NCI-H2029 treated with DMSO at 0.1 percent for 48 hours (cell line): ENCODE measurements around the gene BNC2.

Experiments used
- DNase-seq: peaks from one replicate; lab custom pipeline; 2025; lab: John Stamatoyannopoulos, UW

BNC2 gene

DNA sequence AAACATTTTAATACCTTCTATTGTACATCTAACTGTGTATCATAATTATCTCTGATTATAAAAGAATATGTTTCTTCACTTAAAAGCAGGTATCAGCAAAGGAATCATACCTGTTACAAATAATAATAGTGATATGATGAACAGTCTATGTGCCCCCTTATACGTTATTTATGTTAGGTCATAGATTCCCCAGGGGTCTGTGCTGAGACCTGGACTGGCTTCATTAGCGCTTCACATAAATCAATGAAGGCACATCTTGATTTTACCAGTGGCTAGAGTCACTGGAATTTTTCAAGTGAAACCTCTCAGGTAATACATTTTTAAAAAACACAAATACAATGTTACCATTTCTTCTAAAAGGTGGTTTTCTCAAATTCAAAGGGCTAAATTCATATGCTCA lies 275.2 kb downstream of the BNC2 start:
- no peak for DNase-seq

DNA sequence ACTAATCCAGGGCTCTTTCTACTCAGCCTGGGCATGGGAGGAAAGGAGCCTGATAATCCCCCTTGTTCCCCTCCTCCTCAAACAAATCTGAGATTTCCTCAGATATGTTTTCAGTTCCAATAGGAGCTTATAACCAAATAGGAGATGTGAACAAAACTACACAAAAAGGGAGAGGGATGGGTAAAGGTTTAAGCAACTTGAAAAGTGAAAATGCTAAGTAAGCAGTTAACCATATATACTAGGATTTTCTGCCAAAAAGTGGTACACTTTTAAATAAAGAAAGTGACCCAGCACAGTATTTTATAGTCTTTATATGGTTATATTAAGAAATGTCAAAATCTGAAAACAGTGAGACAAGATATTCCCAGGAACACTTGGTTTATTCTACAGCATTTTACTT lies 275.7 kb downstream of the BNC2 start:
- no peak for DNase-seq

GRCh38 chr9:16593746-16594145 lies 276.7 kb downstream of the BNC2 start:
- DNase-seq = no peak

DNA sequence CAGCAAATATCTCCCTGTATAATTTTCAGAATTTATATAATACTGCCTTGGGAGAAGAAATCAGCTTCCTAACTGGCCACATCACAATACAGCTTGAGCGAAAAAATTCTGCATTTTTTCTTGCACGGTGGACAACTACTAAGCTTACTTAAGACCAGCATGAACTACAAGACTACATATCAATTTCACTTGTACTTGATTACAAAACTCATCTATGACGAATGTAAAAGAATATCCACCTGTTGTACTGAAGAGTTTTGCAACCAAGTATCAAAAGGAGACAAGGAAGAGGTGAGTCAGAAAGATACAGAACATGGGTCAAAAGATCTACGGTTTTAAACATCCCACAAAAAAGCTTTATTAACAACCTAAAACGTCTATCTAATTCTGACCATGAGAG lies 279.4 kb downstream of the BNC2 start:
- DNase-seq = no peak

DNA sequence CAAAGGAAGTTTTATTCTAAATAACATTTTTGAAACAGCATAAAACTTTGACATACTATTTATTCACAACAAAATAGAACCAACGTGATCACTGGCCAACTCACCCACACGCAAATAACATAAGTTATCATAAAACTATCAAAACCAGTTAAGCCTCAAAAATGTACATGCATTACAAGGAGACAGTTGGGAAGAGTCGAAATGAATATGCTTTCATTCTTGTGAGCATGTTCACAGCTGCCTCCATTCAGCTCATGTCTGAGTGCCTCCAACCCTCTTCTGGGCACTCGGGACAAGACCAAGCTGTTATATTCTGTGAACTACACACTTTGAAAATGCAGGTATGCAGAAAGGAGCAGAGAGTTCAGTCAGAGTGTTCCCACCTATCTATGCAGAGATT lies 284.9 kb downstream of the BNC2 start:
- DNase-seq = no peak

- DNase-seq = no peak
These were observed 290.5 kb downstream of the BNC2 start for GRCh38 chr9:16579872-16580432.

DNA sequence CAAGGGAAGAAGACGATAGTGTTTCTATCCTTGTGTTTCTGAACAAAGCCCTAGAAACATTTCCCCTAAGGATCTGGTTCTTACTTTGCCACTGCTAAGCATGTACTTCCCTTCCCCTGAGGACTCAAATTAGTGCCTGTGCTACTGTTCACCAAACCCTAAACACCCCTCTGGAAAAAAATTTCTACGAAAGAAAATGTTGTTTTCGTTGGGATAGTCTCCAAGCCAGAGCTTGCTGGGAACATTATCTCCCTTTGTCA lies 294.6 kb downstream of the BNC2 start:
- DNase-seq = no peak

DNA sequence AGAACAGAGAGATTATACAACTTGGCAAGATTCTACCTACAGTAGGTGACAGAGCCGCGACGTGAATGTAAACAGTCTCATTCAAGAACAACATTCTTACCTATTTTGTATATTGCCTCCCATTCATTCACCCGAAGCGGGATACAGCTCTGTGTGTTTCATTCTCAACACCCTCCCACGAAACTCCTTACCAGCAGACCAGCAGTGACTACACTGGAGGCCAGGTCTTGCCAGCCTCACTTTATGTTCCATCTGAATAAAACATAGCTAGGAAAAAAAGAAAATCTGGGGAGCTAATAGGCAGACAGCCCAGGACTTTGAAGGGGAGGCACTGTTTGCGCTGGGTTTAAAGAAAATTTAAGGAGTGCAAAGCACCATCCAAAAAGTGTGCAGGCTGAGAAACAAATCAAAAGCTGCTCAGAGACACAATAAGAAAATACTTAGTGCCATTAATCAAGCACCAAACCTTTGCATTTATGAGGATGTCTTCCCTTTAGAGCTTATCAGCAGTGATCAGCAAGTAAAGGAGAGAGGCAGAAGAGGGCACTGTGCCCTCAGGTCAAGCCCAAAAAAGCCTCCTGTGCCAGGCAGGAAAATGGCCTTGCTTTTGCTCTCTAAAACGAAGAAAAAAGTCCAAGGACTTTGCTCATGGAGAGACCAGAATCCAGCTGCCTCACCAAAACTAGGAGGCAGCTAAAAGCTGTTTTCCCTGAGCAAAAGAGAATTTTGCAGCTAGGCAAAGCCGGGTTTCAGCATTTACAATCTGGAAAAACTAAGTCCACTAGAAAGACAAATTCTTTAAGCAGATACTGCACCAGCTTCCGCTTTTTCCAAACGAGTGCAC lies 295.1 kb downstream of the BNC2 start:
- no peak for DNase-seq

- no peak for DNase-seq
These were observed 298.3 kb downstream of the BNC2 start for GRCh38 chr9:16572005-16572734.

GRCh38 chr9:16571127-16571802 lies 299.2 kb downstream of the BNC2 start:
- DNase-seq = no peak

DNA sequence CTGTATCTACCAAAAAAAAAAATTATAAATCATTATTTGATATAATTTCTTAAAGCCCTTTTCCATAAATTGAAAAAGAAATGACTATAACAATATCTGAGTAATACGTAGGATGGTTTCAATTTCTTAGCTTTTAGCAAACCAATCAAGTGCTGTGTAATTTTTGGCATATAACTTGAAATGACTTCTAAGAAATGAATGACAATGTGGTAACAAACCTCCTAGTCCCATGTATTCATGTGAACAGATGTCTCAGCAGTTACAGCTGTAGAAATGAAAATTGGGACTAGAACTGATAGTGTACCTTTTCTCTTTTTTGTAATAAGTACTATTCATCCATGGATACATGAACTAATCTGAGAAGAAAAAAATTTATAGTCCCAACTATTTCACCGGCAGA lies 307.0 kb downstream of the BNC2 start:
- no peak for DNase-seq

DNA sequence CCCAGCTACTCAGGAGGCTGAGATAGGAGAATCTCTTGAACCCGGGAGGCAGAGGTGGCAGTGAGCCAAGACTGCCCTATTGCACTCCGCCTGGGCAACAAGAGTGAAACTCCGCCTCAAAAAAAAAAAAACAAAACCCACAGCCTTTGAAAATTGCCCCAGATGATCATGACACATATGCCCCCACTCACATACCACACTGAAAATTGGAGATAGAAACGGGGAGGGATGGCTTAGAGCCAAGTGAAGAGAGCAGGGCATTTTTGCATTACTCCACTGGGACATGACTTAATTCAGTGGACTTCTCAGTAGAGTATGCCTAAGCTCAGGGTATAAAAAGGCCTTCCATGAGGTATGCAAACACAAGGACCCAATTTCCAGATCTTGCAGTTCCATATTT lies 309.3 kb downstream of the BNC2 start:
- no peak for DNase-seq

DNA sequence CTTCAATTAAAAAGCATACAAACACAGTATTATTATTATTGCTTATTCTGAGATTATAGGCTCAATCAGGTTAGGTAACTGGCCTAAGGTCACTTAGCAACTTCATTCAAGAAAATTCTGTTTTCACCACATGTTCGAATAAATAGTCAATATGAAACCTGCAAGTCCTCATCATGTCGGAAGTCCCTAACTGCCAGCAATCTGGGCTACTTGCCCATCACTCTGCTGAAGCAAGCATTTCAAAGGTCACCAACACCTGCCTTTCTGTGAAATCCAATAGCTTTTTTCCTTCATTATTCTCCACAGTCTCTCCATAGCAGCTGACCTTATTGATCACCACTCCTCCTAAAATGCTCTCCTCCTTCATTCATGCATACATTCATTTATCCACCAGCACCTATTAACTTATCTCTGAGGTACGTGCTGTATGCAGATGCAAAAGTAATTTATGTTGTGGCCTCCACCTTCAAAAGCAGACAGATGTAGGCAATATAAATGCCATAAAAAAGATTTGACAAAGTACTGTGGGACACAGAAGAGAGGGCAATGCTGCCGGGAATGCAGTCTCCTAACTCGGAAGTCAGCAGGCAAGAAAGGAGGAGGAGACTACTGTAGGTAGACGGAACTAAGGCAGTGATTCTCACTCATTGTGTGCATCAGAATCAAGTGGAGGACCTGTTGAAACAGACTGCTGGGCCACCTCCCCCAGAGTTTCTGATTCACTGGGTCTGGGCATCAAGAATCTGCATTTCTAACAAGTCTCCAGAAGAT lies 310.9 kb downstream of the BNC2 start:
- no peak for DNase-seq

GRCh38 chr9:16555802-16556201 lies 314.7 kb downstream of the BNC2 start:
- DNase-seq = no peak

DNA sequence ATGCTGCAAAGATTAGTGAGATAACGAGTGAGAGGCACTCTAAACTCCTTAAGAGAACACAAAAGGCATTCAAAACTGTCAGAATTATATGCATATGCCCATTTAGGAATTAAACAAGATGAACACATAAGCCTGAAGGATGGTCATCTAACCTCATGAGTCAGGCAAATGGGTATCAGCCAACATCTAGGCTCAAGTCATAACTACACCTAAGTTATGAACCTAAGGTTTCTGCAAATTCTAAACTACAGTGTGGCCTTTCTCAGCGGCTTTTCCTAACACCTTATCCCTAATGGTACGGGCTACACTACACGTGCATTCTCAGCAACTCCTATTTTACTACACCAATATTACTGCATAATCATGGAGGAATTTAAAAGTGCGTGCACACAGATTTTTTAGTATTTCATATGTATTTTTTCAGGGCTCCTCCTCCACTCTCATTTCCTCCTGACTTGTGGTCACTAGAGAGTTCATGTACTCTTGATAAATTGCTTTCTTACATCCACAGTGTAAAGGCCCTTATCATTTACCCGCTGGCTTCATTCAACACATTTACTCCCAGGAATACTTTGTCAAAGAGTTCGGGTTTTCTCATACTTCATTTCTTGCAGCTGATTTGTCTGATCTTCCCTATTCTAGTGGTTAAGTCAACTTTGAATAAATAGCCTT lies 316.5 kb downstream of the BNC2 start:
- no peak for DNase-seq

GRCh38 chr9:16552252-16552651 lies 318.2 kb downstream of the BNC2 start:
- DNase-seq = no peak

GRCh38 chr9:16551692-16552091 lies 318.8 kb downstream of the BNC2 start:
- DNase-seq = no peak

DNA sequence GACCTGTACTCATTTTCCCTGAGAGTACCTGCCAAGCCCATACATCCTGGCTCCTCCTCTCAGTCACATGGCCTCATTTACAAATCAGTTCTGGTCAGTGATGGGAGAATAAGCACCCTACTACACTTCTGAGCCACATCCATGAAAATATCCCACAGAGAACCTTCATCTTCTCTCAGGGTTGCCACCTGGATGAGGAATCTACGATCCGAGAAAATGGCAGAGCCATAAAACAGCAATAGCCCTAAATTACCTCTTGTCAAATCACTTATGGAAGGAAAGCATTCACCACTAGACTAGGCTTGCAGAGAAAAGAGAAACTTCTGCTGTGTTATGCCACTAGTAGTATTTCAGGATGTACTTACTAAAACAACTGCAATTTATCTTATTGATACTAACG lies 324.8 kb downstream of the BNC2 start:
- no peak for DNase-seq

DNA sequence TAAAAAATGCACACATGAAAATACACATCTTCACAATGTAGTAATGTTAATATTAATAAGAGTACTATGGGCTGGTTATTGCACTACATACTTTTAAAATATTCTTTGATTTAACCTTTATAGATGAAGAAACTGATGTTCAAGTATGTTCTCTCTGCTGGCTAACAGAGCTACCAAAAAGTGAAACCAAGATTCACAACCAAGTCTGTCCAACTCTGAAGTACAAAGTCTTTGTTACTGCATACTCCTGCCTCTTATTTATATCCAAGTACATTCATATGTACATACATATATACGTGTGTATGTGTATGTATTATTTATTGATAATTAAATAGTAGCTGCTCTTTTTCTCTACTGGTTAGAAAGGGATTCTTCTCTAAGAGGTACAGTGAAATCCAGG lies 325.6 kb downstream of the BNC2 start:
- no peak for DNase-seq

GRCh38 chr9:16543686-16544085 lies 326.8 kb downstream of the BNC2 start:
- no peak for DNase-seq

- DNase-seq = no peak
These were observed 327.2 kb downstream of the BNC2 start for GRCh38 chr9:16543225-16543624.

DNA sequence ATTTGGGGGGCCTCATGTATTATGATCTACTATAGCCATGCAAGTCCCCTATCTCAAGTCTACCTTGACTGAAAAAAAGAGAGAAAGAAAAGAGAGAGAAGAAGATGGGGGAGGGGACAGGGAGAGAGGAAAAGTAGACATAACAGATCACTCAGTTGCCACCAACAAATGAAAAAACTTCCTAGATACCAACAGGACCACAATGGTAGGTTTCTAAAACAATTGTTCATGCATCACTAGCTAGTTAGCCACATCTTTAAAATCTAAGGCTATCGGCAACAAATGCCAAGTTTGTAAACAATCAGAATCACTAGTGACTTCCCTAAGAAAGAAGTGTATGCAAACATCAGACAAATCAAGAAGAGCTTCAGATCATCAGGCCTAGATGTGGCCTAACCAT lies 328.2 kb downstream of the BNC2 start:
- no peak for DNase-seq
